GM21360 (cell line): Measurements from ENCODE around the gene BICD1.
A peak's percentile ranks its signal among the peaks of the same experiment; 100 is the strongest.

Experiments used
- ATAC-seq: cut with Tn5 transposase; IDR thresholded peaks from one replicate; pipeline ENCODE4 v1.9.1; 2021; ENCODE audit warnings: mild to moderate bottlenecking, moderate library complexity; ENCODE audit not compliant: unreplicated experiment

The BICD1 gene

GRCh38 chr12:32397696-32398095 is 291.0 kb downstream of the BICD1 start:
- no peak for ATAC-seq

DNA sequence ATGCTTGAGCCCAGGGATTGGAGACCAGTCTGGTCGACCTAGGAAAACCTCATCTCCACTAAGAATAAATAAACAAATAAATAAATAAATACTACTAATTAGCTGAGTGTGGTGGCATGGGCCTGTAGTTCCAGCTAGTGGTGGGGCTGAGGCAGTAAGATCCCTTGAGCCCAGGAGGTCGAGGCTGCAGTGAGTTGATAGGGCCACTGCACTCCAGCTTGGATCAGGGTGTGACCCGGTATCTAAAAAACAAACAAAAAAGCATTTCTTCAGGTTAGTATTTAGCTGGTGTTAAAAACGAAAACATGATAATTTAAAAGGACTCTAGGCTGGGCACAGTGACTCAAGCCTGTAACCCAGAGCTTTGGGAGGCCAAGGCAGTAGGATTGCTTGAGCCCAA is 291.5 kb downstream of the BICD1 start:
- ATAC-seq = no peak

DNA sequence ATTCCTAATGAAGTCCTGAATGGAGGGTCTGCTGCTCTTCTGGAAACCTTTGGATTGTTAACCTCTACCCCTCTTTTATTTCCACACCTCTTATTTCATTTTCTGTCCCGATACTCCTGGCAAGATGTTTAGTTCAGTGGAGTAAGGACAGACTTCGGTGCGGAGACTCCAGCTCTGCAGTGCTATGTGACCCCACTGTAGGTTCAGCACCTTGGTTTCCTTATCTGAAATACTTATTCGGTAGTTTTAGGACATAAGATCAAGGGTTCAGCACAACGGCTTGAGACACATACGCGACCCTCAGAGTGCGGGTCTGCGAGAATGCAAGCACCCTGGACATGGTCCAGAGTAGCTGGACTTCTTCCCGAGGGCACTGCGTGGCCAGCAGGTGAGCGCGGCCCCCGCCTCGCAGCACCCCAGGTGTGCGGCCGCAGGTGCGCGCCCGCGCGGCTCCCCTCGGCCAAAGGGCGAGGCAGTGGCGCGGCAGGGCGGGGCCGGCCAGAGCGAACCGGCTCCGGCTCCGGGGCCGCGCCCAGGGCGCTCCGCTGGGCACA is 292.2 kb downstream of the BICD1 start:
- ATAC-seq = no peak

GRCh38 chr12:32399370-32400113 is 292.9 kb downstream of the BICD1 start, which contains the start of gene FGD4:
Gene FGD4, plus strand, starts transcription at chr12:32399558.
- peak; percentile 82 for ATAC-seq

DNA sequence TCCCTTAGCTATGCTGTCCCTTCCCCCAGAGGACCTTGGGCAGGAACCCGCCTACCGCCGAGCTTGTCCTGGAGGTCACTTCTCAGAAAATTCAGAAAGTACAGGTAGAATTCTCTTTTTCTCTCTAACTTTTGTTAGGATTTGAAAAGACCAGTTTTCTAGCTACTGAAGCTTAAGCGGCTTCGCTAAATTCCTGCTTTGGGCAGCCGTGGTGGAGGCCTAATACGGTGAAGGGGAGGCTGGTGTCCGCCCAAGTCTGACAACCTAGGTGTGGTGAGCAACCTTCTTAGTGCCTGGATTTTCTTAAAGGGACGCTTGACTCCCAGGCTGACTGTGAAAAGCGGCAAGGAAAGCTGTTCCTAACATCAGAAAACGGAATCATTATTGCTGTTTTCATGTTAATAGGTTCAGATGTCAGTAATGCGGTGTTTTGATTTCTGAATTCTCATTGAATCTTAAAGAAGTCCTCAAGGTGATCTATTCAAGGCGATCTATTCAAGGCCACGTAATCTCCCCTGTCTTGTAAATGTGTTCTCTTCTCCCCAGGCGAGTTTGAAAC is 293.5 kb downstream of the BICD1 start:
- ATAC-seq = peak; percentile 4

DNA sequence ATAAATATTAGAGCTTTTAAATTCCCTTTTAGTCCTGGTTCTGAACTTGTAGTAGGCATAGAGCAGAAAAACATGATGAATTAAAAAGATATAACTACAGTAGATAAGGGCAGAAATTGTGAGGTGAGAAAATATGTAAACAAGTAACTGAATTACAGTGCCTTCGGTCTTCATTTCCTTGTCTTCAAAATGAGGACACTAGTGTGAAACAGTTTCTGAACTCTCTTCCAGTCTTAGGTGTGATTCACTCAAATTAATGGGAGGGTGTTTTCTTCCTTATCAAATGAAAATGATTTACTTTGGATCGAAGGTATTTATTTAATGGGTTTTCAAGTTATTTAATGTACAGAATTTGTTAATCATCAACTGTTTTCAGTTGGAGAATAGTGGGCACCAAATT is 294.2 kb downstream of the BICD1 start:
- ATAC-seq = no peak

- ATAC-seq = no peak
Observed at GRCh38 chr12:32402170-32402569, 295.5 kb downstream of the BICD1 start.

DNA sequence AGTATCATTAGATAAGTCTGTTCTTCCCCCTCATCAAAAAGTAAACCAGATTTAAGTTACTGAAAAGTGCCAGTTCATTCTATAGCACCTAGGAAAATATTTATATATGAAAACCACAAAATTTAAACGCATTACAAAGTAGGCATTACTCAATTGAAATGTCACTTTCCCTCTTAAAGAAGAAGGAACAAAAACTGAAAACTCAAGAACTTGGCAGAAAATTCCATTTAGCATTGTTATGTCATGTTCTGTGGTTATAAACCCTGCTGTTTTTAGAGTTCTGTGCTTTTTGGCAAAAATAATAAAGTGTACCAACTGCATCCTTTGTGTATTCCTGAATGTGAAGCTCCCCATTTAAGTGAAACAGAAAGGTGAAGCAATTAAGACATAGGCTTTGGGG is 296.3 kb downstream of the BICD1 start:
- ATAC-seq = no peak

- ATAC-seq = no peak
Observed at GRCh38 chr12:32407795-32408194, 301.1 kb downstream of the BICD1 start.

- no peak for ATAC-seq
Observed at GRCh38 chr12:32413412-32413811, 306.8 kb downstream of the BICD1 start.

DNA sequence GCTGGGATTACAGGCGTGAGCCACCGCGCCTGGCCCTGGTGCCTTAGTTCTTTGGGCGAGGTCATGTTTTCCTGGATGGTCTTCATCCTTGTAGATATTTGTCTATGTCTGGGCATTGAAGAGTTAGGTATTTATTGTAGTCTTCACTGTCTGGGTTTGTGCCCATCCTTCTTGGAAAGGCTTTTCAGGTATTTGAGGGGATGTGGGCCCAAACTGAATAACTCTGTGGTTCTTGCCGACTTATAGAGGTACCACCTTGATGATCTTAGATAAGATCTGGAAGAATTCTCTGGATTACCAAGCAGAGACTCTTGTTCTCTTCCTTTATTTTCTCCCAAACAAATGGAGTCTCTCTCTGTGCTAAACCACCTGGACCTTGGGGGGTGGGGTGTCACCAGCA is 311.6 kb downstream of the BICD1 start:
- no peak for ATAC-seq

DNA sequence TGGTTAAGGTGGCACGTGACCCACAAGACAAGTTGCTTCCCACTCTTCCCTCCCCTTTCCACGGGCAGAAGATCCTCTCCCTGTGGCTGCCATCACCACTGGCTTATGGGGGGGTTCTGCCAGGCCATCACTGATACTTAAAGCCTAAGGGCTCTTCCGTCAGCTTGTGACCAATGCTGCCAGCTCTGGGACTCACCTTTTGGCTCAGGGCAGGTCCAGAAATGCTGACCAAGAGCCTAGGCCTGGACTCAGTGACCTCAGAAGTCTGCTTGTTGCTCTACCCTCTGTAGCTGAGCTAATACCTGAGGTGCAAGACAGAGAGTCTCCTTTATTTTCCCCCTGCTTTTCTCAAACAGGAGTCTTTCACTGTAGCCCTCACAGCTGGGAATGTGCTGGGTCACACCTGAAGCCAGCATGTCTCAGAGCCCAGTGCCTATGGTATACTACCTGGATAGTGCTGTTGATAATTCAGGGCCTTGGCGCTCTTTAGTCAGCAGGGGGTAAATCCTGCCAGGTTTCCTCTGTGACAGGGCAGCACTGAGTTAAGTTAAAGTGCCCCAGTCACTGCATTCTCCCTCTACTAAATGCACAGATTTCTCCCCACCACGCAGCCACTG is 312.4 kb downstream of the BICD1 start:
- ATAC-seq = no peak

DNA sequence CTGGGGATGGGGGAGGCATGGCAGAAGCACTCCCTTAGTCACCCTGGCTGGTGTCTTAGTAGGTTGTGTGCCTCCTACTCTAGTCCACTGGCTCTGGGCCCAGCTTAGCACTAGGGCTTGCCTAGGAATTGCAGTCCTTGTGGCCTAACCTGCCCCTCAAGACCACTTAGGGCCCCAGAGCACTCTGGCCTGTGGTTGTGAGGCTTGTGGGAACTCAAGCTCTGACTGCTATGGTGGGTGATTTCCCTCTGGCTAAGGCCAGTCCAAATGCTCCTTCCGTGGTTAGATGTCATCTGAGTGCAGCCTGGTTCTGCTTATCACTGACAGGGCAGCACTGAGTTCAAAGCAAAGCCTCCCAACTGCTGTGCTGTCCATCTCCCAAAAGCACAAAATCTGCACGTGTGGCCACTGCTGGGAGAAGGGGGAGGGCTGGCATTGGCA is 312.9 kb downstream of the BICD1 start:
- no peak for ATAC-seq

DNA sequence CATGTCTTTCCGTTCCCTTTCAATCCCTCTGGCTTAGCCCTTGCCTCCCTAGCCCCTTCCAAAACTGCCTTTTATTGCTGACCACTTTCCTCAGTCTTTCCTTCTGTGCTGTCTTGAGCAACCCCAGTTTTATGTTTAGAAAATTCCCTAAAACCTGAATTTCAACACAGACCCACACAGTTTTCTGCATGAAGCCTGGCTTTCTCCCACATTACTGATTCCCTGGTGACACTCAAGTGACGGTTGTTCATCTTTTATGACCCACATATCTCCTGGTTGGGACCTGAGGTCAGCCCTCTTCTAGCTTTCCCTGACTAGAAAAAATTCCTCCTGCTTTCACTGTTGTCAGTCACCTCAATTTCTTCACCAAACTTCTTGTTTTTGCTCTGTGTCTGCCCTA is 313.7 kb downstream of the BICD1 start:
- ATAC-seq = no peak

DNA sequence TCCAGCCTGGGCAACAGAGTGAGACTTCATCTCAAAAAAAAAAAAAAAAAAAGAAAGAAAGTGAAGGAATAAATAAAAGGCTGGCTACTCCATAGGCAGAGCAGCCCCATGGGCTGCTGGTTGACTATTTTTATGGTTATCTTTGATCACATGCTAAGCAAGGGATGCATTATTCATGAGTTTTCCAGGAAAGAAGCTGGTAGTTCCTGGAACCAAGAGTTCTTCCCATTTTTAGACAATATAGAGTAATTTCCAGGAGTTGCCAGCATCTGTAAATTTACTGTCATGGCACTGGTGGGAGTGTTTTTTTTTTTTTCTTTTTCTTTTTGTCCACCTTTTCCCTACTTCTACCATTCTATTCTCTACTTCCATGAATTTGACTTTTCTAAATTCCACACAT is 316.9 kb downstream of the BICD1 start:
- ATAC-seq = no peak

- ATAC-seq = no peak
Observed at GRCh38 chr12:32431025-32431424, 324.4 kb downstream of the BICD1 start.
